GM21737 (cell line): ENCODE data around the gene UBALD2.
"Not testable (repeated sequence)": the region's sequence is repeated elsewhere in the genome, so short reads cannot be mapped to it uniquely, and the experiment has no call there.

Experiments used
- ATAC-seq: cut with Tn5 transposase; IDR thresholded peaks from one replicate; pipeline ENCODE4 v1.9.1; 2021; ENCODE audit warnings: mild to moderate bottlenecking, moderate library complexity; ENCODE audit not compliant: unreplicated experiment

The UBALD2 gene

DNA sequence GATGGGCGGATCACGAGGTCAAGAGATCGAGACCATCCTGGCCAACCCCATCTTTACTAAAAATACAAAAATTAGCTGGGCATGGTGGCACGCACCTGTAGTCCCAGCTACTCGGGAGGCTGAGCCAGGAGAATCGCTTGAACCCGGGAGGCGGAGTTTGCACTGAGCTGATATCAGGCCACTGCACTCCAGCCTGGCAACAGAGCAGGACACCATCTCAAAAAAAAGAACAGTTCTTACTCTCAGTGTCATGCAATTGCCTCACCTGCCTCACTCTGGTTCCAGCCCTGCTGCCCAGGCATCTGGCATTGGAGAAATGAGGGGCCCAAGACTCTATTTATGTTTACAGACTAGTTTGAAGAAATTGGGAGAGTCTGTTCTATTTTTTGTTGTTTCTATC lies 20.4 kb upstream of the UBALD2 start:
- not testable (repeated sequence) for ATAC-seq

GRCh38 chr17:76246080-76247066 lies 18.8 kb upstream of the UBALD2 start:
- peak; percentile 88 for ATAC-seq

GRCh38 chr17:76247304-76247703 lies 17.8 kb upstream of the UBALD2 start:
- no peak for ATAC-seq

- no peak for ATAC-seq
Measured at GRCh38 chr17:76248013-76248782, 16.9 kb upstream of the UBALD2 start.

- no peak for ATAC-seq
Measured at GRCh38 chr17:76250141-76250540, 15.0 kb upstream of the UBALD2 start.

DNA sequence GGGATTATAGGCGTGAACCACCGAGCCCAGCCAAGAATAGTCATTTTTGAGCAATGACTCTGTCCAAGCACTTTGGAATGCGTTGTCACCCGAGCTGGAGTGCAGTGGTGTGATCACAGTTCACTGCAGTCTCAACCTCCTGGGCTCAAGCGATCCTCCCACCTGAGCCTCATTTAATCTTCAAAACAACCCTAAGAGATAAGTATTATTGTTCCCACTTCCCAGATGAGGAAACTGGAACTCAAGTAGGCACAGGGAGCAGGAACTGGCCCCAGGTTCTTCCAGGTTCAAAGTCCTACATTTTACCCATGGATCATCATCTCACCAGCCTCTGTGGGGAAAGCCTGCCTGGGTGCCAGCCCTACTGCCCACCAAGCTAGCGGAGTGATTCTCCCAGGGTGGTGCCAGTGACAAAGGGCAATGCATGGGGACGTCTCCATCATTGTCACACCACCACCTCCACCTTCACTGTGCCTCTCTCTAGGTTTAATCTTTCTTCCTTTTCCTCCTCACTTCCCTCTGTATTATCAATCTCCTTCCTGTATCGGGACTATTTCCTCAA lies 13.6 kb upstream of the UBALD2 start:
- ATAC-seq = no peak

DNA sequence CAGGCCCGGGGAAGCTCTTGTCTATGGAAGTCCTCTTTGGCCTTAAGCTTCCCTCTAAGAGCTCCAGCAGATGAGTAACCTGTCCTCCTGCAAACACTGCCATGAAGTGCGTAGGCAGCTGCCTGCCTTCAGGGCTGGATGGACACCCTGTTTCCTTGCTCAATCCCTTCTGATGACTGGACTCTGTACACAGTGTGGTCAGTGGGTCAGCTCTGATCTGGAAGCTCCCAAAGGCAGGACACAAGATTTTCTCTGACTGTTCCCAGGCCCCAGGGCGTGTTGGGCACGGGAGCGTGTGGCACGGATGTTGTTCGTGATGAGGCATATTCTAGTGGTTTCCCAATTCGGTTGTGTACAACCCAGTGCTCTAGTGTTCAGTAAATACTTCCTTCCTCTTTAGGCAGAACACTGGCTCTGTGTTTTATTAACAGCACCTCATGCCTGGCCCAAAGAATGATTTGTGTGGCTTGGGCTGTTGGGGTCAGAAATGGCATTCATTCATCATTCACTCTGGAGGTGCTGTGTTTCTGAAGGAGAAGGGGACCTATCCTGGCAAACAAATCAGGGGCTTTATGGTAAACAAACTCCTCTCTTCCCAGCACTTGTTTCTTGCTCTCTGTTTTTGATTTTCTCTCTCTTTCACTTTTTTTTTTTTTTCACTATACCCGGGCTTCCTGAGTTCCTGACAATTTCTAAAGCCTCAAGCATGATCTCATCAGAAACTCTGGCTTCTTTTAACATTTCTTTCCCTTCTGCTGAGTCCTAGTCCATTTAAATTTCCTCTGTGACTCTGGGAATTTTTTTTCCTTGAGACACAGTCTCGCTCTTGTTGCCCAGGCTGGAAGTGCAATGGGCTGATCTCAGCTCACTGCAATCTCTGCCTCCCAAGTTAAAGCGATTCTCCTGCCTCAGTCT lies 12.9 kb upstream of the UBALD2 start:
- peak; percentile 72 for ATAC-seq

DNA sequence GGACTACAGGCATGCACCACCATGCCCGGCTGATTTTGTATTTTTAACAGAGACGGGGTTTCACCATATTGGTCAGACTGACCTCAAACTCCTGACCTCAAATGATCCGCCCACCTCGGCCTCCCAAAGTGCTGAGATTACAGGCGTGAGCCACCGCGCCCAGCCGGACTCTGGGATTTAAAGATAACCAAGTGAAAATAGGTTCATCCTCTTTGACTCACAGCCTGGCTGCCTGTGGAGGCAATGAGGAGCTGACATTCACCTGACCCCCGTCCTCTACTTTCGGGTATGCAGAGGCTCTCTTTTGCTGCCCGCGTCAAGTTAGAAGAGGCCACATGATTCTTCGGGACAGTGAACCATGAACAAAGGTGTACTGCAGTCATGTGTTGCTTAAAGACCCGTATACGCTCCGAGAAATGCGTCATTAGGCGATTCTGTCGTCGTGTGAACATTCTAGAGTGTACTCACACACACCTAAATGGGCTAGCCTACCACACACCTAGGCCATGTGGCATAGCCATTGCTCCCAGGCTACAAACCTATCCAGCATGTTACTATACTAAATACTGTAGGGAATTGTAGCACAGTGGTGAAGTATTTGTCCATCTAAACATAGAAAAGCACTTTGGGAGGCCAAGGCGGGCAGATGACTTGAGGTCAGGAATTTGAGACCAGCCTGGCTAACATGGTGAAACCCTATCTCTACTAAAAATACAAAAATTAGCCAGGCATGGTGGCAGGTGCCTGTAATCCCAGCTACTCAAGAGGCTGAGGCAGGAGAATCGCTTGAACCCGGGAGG lies 12.0 kb upstream of the UBALD2 start:
- ATAC-seq = not testable (repeated sequence)

DNA sequence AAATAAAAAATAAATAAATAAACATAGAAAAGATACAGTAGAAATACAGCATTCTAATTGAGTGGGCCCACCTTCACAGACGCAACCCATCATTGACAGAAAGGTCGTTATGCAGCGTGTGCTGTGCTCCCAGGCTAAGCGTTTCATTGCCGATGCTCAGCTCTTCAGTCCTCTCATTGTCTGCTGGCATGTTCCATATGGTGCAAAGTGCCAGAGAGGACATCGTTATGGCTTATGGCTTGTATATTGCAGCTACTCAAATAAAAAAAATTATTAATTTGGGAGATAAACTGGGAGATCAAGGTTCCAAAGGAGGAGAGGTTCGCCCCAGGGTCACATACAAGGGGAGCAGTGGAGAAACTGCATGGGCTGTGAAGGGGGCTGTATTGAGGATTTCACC lies 11.3 kb upstream of the UBALD2 start:
- ATAC-seq = no peak

DNA sequence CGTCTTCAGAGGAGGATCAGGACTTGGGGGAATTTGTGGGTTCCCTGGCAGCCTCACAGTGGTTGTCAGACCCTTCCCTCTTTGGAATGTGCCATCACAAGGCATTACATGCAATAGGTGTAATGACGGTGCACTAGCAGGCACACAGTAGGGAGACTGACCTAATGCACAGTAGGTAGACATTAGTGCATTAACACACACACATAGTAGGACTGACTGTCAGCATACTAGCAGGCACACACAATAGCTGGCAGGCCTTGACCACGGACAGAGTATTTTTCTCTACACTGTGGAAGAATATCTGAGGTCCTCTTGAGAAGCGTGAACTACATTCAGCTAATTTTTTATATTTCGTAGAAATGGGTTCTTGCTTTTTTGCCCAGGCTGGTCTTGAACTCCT lies 10.9 kb upstream of the UBALD2 start:
- ATAC-seq = no peak

- ATAC-seq = no peak
Measured at GRCh38 chr17:76255801-76256429, 9.2 kb upstream of the UBALD2 start.

DNA sequence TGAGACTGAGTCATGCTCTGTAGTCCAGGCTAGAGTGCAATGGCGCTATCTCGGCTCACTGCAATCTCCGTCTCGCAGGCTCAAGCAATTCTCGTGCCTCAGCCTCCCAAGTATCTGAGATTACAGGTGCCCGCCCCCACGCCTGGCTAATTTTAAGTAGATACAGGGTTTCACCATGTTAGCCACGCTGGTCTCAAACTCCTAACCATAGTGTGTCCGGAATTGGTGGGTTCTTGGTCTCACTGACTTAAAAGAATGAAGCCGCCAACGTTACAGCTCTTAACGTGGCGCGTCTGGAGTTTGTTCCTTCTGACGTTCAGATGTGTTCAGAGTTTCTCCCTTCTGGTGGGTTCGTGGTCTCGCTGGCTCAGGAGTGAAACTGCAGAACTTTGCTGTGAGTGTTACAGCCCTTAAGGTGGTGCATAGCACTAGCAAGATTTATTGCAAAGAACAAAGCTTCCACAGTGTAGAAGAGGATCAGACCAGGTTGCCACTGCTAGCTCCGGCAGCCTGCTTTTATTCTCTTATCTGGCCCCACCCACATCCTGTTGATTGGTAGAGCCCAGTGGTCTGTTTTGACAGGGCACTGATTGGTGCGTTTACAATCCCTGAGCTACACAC lies 8.6 kb upstream of the UBALD2 start:
- not testable (repeated sequence) for ATAC-seq

- no peak for ATAC-seq
Measured at GRCh38 chr17:76260220-76260619, 4.9 kb upstream of the UBALD2 start.

- ATAC-seq = no peak
Measured at GRCh38 chr17:76260669-76261068, 4.5 kb upstream of the UBALD2 start.

DNA sequence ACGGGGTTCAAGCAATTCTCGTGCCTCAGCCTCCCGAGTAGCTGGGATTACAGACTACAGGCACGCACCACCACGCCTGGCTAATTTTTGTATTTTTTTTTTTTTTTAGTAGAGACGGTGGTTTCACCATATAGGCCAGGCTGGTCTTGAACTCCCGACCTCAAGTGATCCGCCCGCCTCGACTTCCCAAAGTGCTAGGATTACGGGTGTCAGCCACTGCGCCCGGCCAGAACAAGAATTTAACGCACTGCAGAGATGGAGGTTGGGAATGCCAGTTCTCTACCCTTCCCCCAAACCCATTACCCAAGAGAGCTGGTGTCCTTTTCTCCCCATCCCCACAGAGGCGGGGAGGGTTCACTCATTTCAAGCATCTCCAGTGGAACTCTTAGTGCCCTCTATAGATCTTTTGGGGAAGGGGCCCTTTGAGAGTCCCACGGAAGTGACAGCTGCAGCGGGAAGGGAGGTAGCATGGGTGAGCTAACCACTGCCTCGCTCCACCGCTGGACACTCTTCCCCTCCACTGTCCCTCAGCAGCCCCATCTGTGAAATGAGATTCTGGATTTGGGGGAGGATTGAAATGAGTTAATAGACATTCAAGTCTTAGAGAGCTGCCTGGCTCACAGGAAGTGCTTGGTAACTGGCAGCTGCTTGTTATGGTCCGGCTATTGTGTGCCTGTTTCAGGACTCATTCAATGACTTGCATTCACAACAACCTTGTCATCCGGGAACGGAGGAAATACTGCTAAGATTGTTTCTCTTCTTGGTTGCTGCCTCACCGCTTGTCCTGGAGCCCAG lies 3.5 kb upstream of the UBALD2 start:
- ATAC-seq = no peak

DNA sequence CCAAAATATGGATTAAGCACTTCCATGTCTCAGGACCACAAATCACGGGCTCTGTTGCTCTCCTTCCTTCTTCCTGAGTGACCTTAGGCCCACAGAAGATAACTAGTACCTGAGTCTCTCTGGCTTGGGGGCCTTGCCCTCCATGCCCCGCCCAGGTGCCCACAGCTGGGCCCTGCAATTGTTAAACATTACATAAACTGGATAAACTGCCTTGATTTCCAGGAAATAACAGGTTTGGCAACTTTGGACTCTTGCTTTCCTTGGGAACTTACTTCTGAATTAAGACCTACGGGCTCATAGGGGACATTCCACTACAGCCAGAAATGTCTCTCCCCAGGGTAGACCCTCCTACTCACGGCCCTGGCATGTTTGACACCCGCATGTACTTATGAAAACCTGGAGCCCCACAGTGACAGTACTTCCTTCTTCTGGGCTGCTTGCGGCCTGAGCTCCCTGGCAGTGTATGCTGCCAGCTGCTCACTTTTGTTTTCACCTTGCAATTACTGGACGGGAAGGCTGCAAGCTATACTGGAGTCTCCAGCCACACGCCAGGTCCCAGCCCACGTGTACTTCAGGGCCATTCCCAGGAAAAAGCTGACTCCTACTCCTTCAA lies 2.3 kb upstream of the UBALD2 start:
- no peak for ATAC-seq

- no peak for ATAC-seq
Measured at GRCh38 chr17:76263896-76264295, 1.3 kb upstream of the UBALD2 start.

GRCh38 chr17:76264425-76264754 lies 758 bp upstream of the UBALD2 start:
- ATAC-seq = no peak
